Left ventricle myocardium inferior (tissue), 1 donor: Measurements from ENCODE around the gene PTPRN2. TPM values are rescaled to one million over a fixed set of nuclear protein-coding genes. Genes with fewer than 3 reads are reported as not detected.

Source experiments
- DNase-seq: peaks from one replicate; pipeline ENCODE4 v3.0.0-alpha.2; 2020
- H3K27ac ChIP-seq: fragments of 200-600 bp; replicated peaks from 2 replicates; pipeline ENCODE4 v1.8.0; 2021
- H3K27me3 ChIP-seq: fragments of 200-600 bp; 2 replicates; pipeline ENCODE4 v1.8.0; 2021; ENCODE audit warnings: low read depth
- H3K36me3 ChIP-seq: fragments of 200-600 bp; 2 replicates; pipeline ENCODE4 v1.8.0; 2021
- H3K4me1 ChIP-seq: fragments of 200-600 bp; 2 replicates; pipeline ENCODE4 v1.8.0; 2021
- H3K4me3 ChIP-seq: fragments of 200-600 bp; 2 replicates; pipeline ENCODE4 v1.8.0; 2021; ENCODE audit warnings: mild to moderate bottlenecking, moderate library complexity
- H3K9me3 ChIP-seq: fragments of 200-600 bp; replicated peaks from 2 replicates; pipeline ENCODE4 v1.8.0; 2021
- intact Hi-C: fragments of 100-400 bp; cut with micrococcal nuclease; formaldehyde crosslinking; loops from one replicate; pipeline ENCODE4 v1.11.0; 2022
- total RNA-seq: library from RNA; stranded (reverse); fragmentation: NEBNext Ultra II Directional; extraction: Animal tissue kit (Norgen Biotek cat#: 25700); gene quantifications from one replicate; pipeline ENCODE4 v1.2.1, GENCODE V29; 2021
- TF ChIP-seq, protein P1 (sequence below): fragments of 200-600 bp; IDR thresholded peaks from 2 replicates; pipeline ENCODE4 v1.8.0; 2021; ENCODE audit warnings: antibody characterized with exemption, mild to moderate bottlenecking, borderline replicate concordance
- donor health status: DM: no; HTN: yes; CAD: no; lungs with severe emphysema.

PTPRN2 gene
- total RNA-seq, 1 donor from 2014 or later: 1.3 TPM

DNA sequence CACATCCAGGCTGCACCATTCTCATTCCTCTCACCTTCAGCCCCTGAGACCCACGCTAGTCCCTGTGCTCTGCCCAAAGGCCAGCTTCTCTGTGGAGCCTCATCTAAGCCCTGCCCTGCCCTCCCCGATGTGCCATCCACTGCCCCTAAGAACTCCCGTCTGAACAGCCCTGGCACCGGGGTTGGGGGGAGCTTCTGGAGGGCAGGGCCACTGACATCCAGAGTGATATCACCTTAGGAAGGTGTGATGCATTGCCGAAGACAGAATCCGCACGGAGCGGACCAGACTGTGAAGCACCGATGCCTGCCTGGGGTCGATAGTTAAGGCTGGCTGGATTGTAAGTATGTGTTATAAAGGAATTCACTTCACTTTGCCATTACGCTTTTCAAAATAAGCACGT, 511.0 kb downstream of the PTPRN2 start:
- Histone ChIP-seq H3K27ac (no peak overlapping the region), H3K36me3 (no peaks in the 10 kb centered on the region), H3K27me3 (peaks cover 47% of the 10 kb centered on the region), H3K9me3 (no peaks in the 10 kb centered on the region), H3K4me1 (no peaks in the 10 kb centered on the region), H3K4me3 (no peak overlapping the region)
- TF ChIP-seq, protein P1, sequence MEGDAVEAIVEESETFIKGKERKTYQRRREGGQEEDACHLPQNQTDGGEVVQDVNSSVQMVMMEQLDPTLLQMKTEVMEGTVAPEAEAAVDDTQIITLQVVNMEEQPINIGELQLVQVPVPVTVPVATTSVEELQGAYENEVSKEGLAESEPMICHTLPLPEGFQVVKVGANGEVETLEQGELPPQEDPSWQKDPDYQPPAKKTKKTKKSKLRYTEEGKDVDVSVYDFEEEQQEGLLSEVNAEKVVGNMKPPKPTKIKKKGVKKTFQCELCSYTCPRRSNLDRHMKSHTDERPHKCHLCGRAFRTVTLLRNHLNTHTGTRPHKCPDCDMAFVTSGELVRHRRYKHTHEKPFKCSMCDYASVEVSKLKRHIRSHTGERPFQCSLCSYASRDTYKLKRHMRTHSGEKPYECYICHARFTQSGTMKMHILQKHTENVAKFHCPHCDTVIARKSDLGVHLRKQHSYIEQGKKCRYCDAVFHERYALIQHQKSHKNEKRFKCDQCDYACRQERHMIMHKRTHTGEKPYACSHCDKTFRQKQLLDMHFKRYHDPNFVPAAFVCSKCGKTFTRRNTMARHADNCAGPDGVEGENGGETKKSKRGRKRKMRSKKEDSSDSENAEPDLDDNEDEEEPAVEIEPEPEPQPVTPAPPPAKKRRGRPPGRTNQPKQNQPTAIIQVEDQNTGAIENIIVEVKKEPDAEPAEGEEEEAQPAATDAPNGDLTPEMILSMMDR: no peak
- intact Hi-C loops: no loop called here
- DNase-seq: no peak

DNA sequence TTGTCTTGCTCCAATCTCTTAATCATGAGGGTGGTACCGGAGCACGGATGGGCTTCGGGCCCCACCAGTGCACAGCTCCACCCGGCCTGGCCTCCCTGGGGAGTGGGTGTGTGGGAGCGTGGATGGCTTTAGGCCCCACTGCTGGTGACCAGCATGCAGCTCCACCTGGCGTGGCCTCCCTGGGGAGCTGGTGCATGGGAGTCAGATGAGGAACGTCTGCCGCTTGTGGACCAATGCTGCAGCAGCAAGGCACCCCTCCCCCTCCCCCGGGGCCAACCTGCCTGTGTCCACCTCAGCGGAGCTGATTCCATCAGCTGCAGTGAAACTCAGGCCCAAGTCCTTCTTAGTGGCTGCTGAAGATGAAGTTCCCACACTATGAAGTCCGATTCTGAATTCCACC, 511.4 kb downstream of the PTPRN2 start:
- H3K4me3 ChIP-seq: no peak overlapping the region

DNA sequence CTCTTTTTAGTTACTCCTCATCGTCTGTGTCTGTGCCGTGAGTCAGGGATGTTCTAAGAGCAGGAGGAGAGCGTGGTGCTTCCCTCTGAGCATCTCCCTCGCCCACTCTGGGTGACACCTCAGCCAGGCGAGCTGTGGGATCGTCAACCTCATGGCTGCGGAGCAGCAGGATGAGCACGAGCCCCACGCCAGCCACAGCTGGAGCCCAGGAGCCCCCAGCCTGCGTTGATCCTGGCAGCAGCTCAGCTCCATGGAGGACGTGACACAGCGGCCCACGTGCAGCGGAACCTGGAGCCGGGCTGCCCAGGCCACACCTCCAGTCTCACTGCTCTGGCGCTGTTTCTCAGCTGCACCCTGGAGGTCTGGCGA, 512.0 kb downstream of the PTPRN2 start:
- intact Hi-C loops: no loop called here
- H3K27me3 ChIP-seq: peaks cover 47% of the 10 kb centered on the region
- no peak for DNase-seq
- no peaks in the 10 kb centered on the region for H3K36me3 ChIP-seq
- H3K4me1 ChIP-seq: no peaks in the 10 kb centered on the region
- H3K4me3 ChIP-seq: no peak overlapping the region
- no peak overlapping the region for H3K27ac ChIP-seq
- no peaks in the 10 kb centered on the region for H3K9me3 ChIP-seq
- TF ChIP-seq, protein P1: no peak

More for the DNA sequence above, 511.4 kb downstream of the PTPRN2 start:
- Histone ChIP-seq H3K4me1 (no peaks in the 10 kb centered on the region), H3K27ac (no peak overlapping the region), H3K27me3 (peaks cover 47% of the 10 kb centered on the region), H3K9me3 (no peaks in the 10 kb centered on the region), H3K36me3 (no peaks in the 10 kb centered on the region)
- intact Hi-C loops: no loop called here
- TF ChIP-seq, protein P1: no peak
- no peak for DNase-seq

DNA sequence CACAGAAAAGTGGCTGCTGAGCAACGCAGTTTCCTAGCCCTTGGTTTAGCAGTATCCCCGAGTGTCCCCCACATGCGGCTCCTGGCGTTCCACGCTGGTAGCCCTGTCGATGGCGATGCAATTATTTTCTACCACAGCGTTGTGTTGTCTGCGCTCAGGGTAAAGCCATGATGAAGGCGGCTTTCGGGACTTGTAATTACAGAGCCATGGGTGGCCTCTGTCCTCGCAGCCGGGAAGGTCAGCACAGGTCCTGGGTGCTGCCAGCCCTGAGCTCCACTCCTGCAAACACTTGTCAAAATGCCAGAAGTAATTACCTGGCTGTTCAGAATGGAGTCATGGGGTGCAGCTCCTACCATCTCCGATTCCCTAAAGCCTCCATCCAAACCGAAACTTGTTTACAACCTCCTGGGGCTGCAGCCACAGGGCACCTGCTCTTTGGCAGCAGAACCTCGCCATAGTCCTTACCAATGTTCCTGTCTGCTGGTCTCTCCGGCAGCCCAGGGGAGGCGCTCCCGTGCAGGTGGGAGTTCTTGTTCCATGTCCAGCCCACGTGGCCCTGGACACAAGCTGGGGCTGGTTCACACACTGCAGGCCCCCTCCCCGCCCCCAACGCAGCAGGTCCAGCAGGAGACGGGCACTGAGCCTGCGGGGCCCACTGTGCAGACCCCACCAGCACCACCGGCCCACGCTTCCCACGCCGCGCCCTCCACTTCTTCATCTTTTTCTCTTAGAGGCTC, 512.6 kb downstream of the PTPRN2 start:
- no peaks in the 10 kb centered on the region for H3K36me3 ChIP-seq
- intact Hi-C loops: no loop called here
- no peak for DNase-seq
- H3K4me3 ChIP-seq: no peak overlapping the region
- H3K9me3 ChIP-seq: no peaks in the 10 kb centered on the region
- no peaks in the 10 kb centered on the region for H3K4me1 ChIP-seq
- TF ChIP-seq, protein P1: no peak
- H3K27me3 ChIP-seq: peaks cover 47% of the 10 kb centered on the region
- H3K27ac ChIP-seq: no peak overlapping the region

DNA sequence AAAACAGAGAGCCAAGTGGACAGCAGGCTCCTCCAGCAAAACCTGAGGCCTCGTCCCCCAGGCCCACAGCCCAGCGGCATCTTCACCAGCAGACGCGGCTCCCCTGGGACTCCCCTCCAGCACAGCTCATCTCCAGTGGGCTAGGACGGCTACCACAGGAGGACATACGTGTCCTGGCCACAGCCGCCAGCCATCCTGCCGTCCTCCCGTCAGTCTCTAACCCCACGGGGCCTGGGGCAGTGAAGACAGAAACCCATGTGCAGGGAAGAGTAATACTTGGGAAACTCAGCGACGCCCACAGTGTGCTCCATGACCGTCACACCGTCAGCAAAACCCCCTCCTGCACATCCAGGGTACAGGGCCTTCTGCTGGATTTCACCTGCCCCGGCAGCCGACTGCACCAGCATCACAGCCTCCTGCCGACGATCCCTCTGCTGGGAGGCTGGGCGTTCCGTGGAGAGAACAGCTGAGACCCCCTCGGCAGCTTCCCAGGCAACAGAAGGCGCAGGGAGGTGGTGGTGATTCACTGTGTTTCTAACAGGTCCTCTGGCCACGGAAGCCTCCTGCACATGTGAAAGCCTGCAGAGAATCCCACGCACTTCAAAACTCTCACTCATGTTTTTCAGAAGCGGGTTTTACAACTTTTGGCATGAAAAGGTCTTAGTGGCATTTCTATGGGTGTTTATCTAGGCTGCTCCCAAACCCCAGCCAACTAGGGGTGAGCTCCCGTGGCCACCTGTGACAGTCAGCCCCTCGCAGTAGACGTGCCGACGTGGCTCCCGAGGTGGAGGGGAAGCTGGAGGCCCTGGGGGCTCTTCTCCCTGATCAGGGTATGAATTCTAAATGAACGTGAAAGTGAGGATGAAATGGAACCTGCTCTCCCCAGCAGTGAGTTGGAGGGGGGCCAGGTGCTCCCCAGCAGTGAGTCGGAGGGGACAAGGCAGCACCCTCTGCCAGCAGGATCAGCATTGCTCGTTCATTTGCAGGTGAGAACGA, 513.5 kb downstream of the PTPRN2 start:
- no peak for DNase-seq
- H3K36me3 ChIP-seq: no peaks in the 10 kb centered on the region
- no peak overlapping the region for H3K4me3 ChIP-seq
- H3K27me3 ChIP-seq: peaks cover 47% of the 10 kb centered on the region
- TF ChIP-seq, protein P1: no peak
- H3K27ac ChIP-seq: no peak overlapping the region
- intact Hi-C loops: no loop called here
- no peaks in the 10 kb centered on the region for H3K4me1 ChIP-seq
- H3K9me3 ChIP-seq: no peaks in the 10 kb centered on the region
